ENCODE data around the gene PNCK.

The PNCK gene

GRCh38 chrX:153624196-153625091 is 49.2 kb downstream of the PNCK start:
- no peak for TF ChIP-seq GATA3 (IDR thresholded peaks at IDR 0.05; ENCODE audit: low read depth, low read length)
- no peak for TF ChIP-seq GATA2 (IDR thresholded peaks at IDR 0.05; ENCODE audit: low read depth, low read length)

- TF ChIP-seq GATA2 (IDR thresholded peaks at IDR 0.05; ENCODE audit: low read depth, low read length) (no peak), GATA3 (IDR thresholded peaks at IDR 0.05; ENCODE audit: low read depth, low read length) (no peak)
Measured at GRCh38 chrX:153623310-153624029, 50.1 kb downstream of the PNCK start.

- TF ChIP-seq GATA3 (IDR thresholded peaks at IDR 0.05; ENCODE audit: low read depth, low read length) (no peak), GATA2 (IDR thresholded peaks at IDR 0.05; ENCODE audit: low read depth, low read length) (no peak)
Measured at GRCh38 chrX:153622661-153623309, 50.8 kb downstream of the PNCK start.

GRCh38 chrX:153621949-153622598 is 51.5 kb downstream of the PNCK start:
- TF ChIP-seq GATA2 (IDR thresholded peaks at IDR 0.05; ENCODE audit: low read depth, low read length), result no peak
- TF ChIP-seq GATA3 (IDR thresholded peaks at IDR 0.05; ENCODE audit: low read depth, low read length), result no peak

GRCh38 chrX:153620576-153620975 is 53.0 kb downstream of the PNCK start:
- no peak for TF ChIP-seq GATA2 (IDR thresholded peaks at IDR 0.05; ENCODE audit: low read depth, low read length)
- TF ChIP-seq GATA3 (IDR thresholded peaks at IDR 0.05; ENCODE audit: low read depth, low read length), result no peak

Measured in SH-SY5Y (cell line).